Endothelial cell of umbilical vein (primary cell): ENCODE data around the gene KRT79. TPM values are rescaled to one million over a fixed set of nuclear protein-coding genes. Genes with fewer than 3 reads are reported as not detected.

Experiments used
- BruUV-seq: library from RNA; stranded (reverse); fragments of 400-500 nt; replicated peaks from 2 replicates; lab custom pipeline; 2021; lab: Mats Ljungman, UMichigan
- CTCF ChIA-PET: fragments of 300-600, 350-600 bp; sonication (Branson Sonifier 250); formaldehyde crosslinking; loops from one replicate; lab custom pipeline; 2021; ENCODE audit warnings: antibody characterized with exemption, inconsistent platforms; lab: Charles Lee
- POLR2A ChIA-PET: fragments of 300-600, 350-600 bp; sonication (Branson Sonifier 250); formaldehyde crosslinking; loops from one replicate; lab custom pipeline; 2021; ENCODE audit warnings: antibody characterized with exemption, inconsistent platforms; lab: Charles Lee
- DNase-seq: peaks from one replicate; pipeline ENCODE4 v3.0.0-alpha.2; 2011; ENCODE audit warnings: low read depth, low spot score
- FAIRE-seq: peaks from 2 replicates; lab custom pipeline; 2011; peaks lifted over from hg19 to GRCh38; lab: Jason Lieb, UNC
- H2AFZ ChIP-seq: 2 replicates; pipeline ENCODE4 v1.6.0; 2012; ENCODE audit warnings: low read depth, low read length, control low read depth, inconsistent platforms
- H3K27ac ChIP-seq: 2 replicates; pipeline ENCODE4 v1.5.1; 2011; ENCODE audit warnings: low read depth, mild to moderate bottlenecking, control low read depth, low read length, moderate library complexity; ENCODE audit not compliant: insufficient read depth
- H3K27me3 ChIP-seq, 2 experiments: 2 replicates each; pipeline versions ENCODE4 v1.6.0 to v1.6.1; 2011; ENCODE audit warnings: low read length in 2 of 2, mixed read lengths in 1 of 2; ENCODE audit not compliant: control insufficient read depth in 2 of 2, insufficient read depth in 2 of 2
- H3K36me3 ChIP-seq, 2 experiments: 2 replicates in 1 of 2; 3 replicates in 1 of 2; pipeline ENCODE4 v1.5.1; 2011; ENCODE audit warnings: low read length in 2 of 2, mild to moderate bottlenecking in 1 of 2, moderate library complexity in 1 of 2; ENCODE audit not compliant: control insufficient read depth in 2 of 2, insufficient read depth in 2 of 2; ENCODE audit errors: extremely low read depth in 1 of 2
- H3K4me1 ChIP-seq: 3 replicates; pipeline ENCODE4 v1.5.1; 2011; ENCODE audit warnings: mild to moderate bottlenecking, low read length; ENCODE audit not compliant: control insufficient read depth, insufficient read depth; ENCODE audit errors: extremely low read depth
- H3K4me2 ChIP-seq: 2 replicates; pipeline ENCODE4 v1.6.1; 2011; ENCODE audit warnings: low read length, control low read depth, mixed read lengths; ENCODE audit not compliant: insufficient read depth
- H3K4me3 ChIP-seq, 3 experiments: fragments of 200-600 bp in 1 of 3; sonication (generic), shearing (Covaris generic) in 1 of 3; replicated peaks in 1 of 3; 2 replicates each; pipeline ENCODE4 v1.5.1; 2011 to 2016; ENCODE audit warnings: control low read depth in 3 of 3, low read length in 3 of 3, mild to moderate bottlenecking in 2 of 3, inconsistent platforms in 1 of 3, low read depth in 1 of 3, moderate library complexity in 1 of 3; ENCODE audit not compliant: insufficient read depth in 1 of 3
- H3K79me2 ChIP-seq: 2 replicates; pipeline ENCODE4 v1.6.0; 2012; ENCODE audit warnings: low read length, inconsistent platforms; ENCODE audit not compliant: control insufficient read depth, insufficient read depth
- H3K9ac ChIP-seq: replicated peaks from 2 replicates; pipeline ENCODE3; 2011; ENCODE audit warnings: low read length, control low read depth; ENCODE audit not compliant: insufficient read depth; ENCODE audit errors: extremely low read depth
- H3K9me1 ChIP-seq: replicated peaks from 3 replicates; pipeline ENCODE4 v1.6.0; 2011; ENCODE audit warnings: mild to moderate bottlenecking, low read length; ENCODE audit not compliant: control insufficient read depth, insufficient read depth; ENCODE audit errors: extremely low read depth
- H3K9me3 ChIP-seq: replicated peaks from 2 replicates; pipeline ENCODE4 v1.5.1; 2012; ENCODE audit warnings: low read length, inconsistent platforms; ENCODE audit not compliant: control insufficient read depth, insufficient read depth
- H4K20me1 ChIP-seq: replicated peaks from 2 replicates; pipeline ENCODE3; 2011; ENCODE audit warnings: mild to moderate bottlenecking, low read length; ENCODE audit not compliant: control insufficient read depth, insufficient read depth; ENCODE audit errors: extremely low read depth
- EZH2 ChIP-seq: IDR thresholded peaks from 2 replicates; pipeline ENCODE4 v1.6.1; 2012; ENCODE audit warnings: borderline replicate concordance, low read depth, mild to moderate bottlenecking, moderate library complexity, low read length, inconsistent platforms; ENCODE audit not compliant: severe bottlenecking
- FOS ChIP-seq: IDR thresholded peaks from 2 replicates; pipeline ENCODE4 v1.6.1; 2011; ENCODE audit warnings: mild to moderate bottlenecking, low read length, moderate library complexity, borderline replicate concordance; ENCODE audit not compliant: insufficient read depth
- GATA2 ChIP-seq: IDR thresholded peaks from 2 replicates; pipeline ENCODE4 v1.7.0; 2011; ENCODE audit warnings: low read depth, mild to moderate bottlenecking, moderate library complexity, mixed read lengths, low read length; ENCODE audit not compliant: insufficient read length, insufficient read depth
- JUN ChIP-seq: IDR thresholded peaks from 2 replicates; pipeline ENCODE4 v1.6.1; 2011; ENCODE audit warnings: borderline replicate concordance, low read depth; ENCODE audit not compliant: insufficient read length, insufficient read depth
- MYC ChIP-seq: IDR thresholded peaks from one replicate; pipeline ENCODE4 v1.6.1; 2011; ENCODE audit warnings: mild to moderate bottlenecking, low read depth, low read length
- POLR2A ChIP-seq: IDR thresholded peaks from 2 replicates; pipeline ENCODE4 v1.6.1; 2012; ENCODE audit warnings: low read depth, mild to moderate bottlenecking, control low read depth, low read length
- POLR2AphosphoS5 ChIP-seq: IDR thresholded peaks from 2 replicates; pipeline ENCODE4 v1.6.1; 2012; ENCODE audit warnings: low read depth, mild to moderate bottlenecking, control low read depth, low read length, moderate library complexity; ENCODE audit not compliant: insufficient read depth
- dilution Hi-C: fragments of 300-500 bp; cut with MboI; formaldehyde crosslinking; loops from one replicate; pipeline ENCODE4 v1.15.0; 2019; ENCODE audit warnings: low sequenced_read_pairs; ENCODE audit not compliant: extremely low pct_ligation_motif_present
- intact Hi-C: fragments of 100-400 bp; cut with micrococcal nuclease; formaldehyde crosslinking; loops from one replicate; pipeline ENCODE4 v1.10.0; 2022
- polyA plus RNA-seq, 4 experiments: library from polyadenylated mRNA; depleted of rRNA in 3 of 4; stranded (reverse) in 3 of 4; unstranded in 1 of 4; fragments of >200 nt; gene quantifications; 2 replicates each; pipeline versions ENCODE4 v1.2.1 to v1.2.3, GENCODE V29; 2011 to 2012; ENCODE audit warnings: missing spikeins in 1 of 4
- total RNA-seq: library from RNA; stranded (reverse); gene quantifications from 2 replicates; pipeline ENCODE4 v1.2.3, GENCODE V29; 2021
- TF ChIP-seq, protein P1 (sequence below), 2 donors: IDR thresholded peaks; 1 replicate in 1 of 2; 2 replicates in 1 of 2; pipeline ENCODE4 v1.5.1; 2011; ENCODE audit warnings: low read length in 2 of 2, mild to moderate bottlenecking in 2 of 2, moderate library complexity in 2 of 2, control low read depth in 1 of 2, inconsistent platforms in 1 of 2, low read depth in 1 of 2; ENCODE audit not compliant: insufficient read depth in 1 of 2; ENCODE audit errors: extremely low read depth in 1 of 2
- TF ChIP-seq, protein P2 (sequence below): IDR thresholded peaks from 2 replicates; pipeline ENCODE4 v1.6.1; 2011; ENCODE audit not compliant: insufficient read depth, insufficient read length

KRT79 gene
- total and polyA plus RNA-seq, 2 donors (not counting 3 experiments of a cell fraction or from before 2014, with no cell fraction given), result not detected

DNA sequence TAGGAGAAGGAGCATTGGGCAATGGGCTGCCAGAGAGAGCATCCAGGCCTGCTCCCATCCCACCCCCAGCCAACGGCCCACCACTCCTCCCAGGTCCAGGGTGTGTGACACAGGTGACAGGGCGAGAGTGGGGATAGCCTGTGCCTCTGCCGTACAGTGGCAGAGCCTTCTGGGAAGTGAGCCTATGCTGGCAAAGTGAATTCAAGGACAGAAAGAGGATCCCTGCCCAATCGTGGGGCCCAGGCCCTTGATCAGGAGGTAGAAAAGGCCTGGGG, 553 bp upstream of the KRT79 start:
- ChIA-PET CTCF (no interaction called here), POLR2A (no interaction called here)
- Histone ChIP-seq H3K4me3 (no peak overlapping the region), H3K9ac (no peak overlapping the region), H2AFZ (no peak overlapping the region), H3K9me3 (no peaks in the 10 kb centered on the region), H3K9me1 (no peaks in the 10 kb centered on the region), H3K79me2 (no peaks in the 10 kb centered on the region), H3K4me1 (peaks cover 4% of the 10 kb centered on the region), H3K27ac (no peak overlapping the region), H3K4me2 (no peak overlapping the region), H3K27me3 (peaks cover 2 to 3% of the 10 kb centered on the region in 2 experiments), H4K20me1 (no peaks in the 10 kb centered on the region), H3K36me3 (no peaks in the 10 kb centered on the region)
- no peak for TF ChIP-seq FOS
- no peak for TF ChIP-seq POLR2AphosphoS5
- TF ChIP-seq, protein P1, sequence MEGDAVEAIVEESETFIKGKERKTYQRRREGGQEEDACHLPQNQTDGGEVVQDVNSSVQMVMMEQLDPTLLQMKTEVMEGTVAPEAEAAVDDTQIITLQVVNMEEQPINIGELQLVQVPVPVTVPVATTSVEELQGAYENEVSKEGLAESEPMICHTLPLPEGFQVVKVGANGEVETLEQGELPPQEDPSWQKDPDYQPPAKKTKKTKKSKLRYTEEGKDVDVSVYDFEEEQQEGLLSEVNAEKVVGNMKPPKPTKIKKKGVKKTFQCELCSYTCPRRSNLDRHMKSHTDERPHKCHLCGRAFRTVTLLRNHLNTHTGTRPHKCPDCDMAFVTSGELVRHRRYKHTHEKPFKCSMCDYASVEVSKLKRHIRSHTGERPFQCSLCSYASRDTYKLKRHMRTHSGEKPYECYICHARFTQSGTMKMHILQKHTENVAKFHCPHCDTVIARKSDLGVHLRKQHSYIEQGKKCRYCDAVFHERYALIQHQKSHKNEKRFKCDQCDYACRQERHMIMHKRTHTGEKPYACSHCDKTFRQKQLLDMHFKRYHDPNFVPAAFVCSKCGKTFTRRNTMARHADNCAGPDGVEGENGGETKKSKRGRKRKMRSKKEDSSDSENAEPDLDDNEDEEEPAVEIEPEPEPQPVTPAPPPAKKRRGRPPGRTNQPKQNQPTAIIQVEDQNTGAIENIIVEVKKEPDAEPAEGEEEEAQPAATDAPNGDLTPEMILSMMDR (IDR thresholded peaks at IDR 0.05; ENCODE audit: extremely low read depth in 1 of 2, insufficient read depth in 1 of 2, low read depth in 1 of 2, low read length in 2 of 2), result no peak
- TF ChIP-seq JUN, result no peak
- TF ChIP-seq, protein P2, sequence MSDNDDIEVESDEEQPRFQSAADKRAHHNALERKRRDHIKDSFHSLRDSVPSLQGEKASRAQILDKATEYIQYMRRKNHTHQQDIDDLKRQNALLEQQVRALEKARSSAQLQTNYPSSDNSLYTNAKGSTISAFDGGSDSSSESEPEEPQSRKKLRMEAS, result no peak
- no peak for TF ChIP-seq POLR2A
- TF ChIP-seq MYC, result no peak
- TF ChIP-seq GATA2, result no peak
- no peak for TF ChIP-seq EZH2
- dilution Hi-C loops, result no loop called here
- no peak for DNase-seq
- intact Hi-C loops, result no loop called here
- BruUV-seq, result no TSS peak
- no peak for FAIRE-seq
